GM12873 (cell line): ENCODE measurements around the gene KCNMA1.

ENCODE experiments used
- CTCF ChIP-seq: IDR thresholded peaks from 2 replicates; pipeline ENCODE4 v1.5.1; 2012; ENCODE audit warnings: low read depth, mild to moderate bottlenecking, moderate library complexity, low read length, control low read depth; ENCODE audit not compliant: insufficient read depth; ENCODE audit errors: missing control alignments

KCNMA1 gene

DNA sequence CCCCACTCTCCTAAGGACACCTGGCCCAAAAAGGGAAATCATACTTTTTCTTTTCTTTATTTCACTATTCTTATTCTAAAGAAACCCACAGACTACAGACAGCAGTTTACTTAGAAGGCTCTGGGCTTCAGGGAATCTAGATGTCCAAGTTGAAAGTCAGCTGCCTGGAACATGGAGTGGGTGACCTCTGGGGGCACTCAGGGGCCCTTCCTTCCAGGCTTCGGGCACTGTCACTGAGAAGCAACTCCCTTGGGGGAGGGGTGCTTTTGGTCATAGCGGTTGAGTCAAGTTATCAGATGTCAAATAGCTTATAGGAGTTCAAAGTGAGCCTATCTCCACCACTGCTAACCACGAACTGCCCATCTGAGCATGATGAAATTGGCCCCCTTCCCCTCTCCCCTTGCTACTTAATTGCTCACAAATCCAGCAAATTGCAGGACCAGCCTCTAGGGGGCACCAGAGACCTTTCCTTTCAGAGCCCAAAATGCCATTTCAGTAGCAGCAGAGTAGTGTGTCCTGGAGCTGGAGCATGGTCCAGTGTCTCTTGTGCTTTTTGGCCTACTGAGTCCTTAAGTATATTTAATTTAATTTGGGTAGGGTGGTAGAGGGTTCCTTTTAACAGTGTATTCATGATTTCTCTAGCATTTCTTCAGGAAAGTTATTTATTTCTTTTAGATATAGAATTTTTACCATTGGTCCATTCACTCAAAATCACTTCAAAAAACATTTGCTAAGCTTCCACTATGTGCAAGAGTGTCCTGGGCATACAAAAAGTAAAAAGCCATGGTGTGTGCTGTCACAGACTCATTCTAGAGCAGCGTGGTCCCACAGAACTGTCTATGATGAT, 463.8 kb downstream of the KCNMA1 start:
- TF ChIP-seq CTCF: peak; percentile 89

- TF ChIP-seq CTCF: no peak
These were observed 465.5 kb downstream of the KCNMA1 start for GRCh38 chr10:77172086-77172485.

DNA sequence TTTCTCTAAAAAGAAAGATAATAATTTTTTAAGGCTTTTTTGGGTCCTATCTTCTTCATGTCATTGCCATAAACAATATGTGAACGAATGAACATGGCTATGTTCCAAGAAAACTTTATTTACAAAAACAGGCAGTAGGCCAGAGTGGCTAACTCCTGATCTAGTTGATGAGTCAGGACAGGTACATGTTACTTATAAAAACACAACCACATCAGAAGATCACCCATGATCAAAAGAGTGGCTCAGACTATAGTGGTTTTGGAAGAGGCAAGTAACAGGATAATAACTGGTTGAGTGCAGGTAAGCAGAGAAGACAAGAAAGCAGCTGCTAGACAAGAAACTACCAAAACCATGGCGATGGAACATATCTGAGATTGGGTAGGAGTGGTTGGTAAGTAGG, 468.7 kb downstream of the KCNMA1 start:
- no peak for TF ChIP-seq CTCF

DNA sequence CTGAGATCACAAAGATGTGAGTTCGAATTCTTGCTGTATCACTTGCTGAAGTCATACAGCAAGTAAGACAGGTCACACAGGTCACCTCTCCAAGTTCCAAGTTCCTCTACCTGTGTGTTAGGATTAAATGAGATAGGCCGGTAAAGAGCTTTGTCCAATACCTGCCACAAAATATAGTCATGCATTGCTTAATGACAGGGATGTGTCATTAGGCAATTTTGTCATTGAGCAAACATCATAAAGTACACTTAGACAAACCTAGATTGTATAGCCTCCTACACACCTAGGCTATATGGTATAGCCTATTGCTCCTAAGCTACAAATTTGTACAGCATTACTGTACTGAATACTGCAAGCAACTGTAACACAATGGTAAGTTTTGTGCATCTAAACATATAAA, 469.4 kb downstream of the KCNMA1 start:
- no peak for TF ChIP-seq CTCF

DNA sequence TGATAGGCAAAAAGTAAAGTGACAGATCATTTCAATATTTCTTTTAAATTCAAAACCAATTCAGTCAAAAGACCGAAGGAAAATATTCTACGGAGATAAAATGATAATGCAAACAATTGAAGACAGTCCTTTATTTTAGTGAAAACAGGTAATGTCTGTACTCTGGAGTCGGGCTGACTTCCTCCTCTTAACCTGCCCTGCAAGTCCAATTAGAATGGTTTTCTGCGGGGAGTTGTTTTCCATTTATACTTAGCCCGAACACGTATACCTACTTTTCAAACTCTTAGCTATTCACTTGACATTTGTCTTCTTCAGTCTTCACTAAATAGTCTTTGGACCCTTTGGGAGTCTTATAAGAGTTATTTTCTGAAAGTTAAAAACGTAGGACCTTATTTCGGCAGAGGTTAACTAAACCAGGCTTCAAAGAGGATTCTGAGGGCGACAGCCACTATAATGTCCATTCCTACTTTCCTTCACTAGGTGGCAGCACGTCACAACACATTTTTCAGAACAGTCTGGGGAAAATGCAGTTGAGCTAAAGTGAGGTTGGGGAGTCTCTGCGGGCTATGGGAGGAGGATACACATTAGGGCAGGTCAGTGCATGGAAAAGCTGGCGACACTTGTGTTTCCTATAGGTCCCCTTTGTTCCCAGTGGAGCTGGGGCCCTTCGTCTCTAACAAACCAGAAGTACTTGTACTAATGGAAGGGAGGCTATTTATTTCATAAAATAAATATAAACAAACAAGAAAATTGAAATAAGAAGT, 472.0 kb downstream of the KCNMA1 start:
- peak; percentile 75 for TF ChIP-seq CTCF

GRCh38 chr10:77164616-77165311, 472.8 kb downstream of the KCNMA1 start:
- TF ChIP-seq CTCF: no peak
